Ascending aorta (tissue), 2 donors: ENCODE results near the gene PREP. TPM values are rescaled to one million over a fixed set of nuclear protein-coding genes. Genes with fewer than 3 reads are reported as not detected.

Source experiments
- DNase-seq, 2 donors: peaks; one replicate each; pipeline ENCODE4 v3.0.0-alpha.2; 2019; ENCODE audit warnings: low spot score in 2 of 2
- H3K27ac ChIP-seq, 2 donors: fragments of 200-600 bp; sonication (generic); one replicate each; pipeline ENCODE4 v1.5.1; 2016 to 2017; ENCODE audit warnings: mild to moderate bottlenecking in 1 of 2
- H3K27me3 ChIP-seq: fragments of 200-600 bp; sonication (generic); one replicate; pipeline ENCODE4 v1.5.1; 2017
- H3K36me3 ChIP-seq, 2 donors: fragments of 200-600 bp; sonication (generic); one replicate each; pipeline ENCODE4 v1.5.1; 2016
- H3K4me1 ChIP-seq, 2 donors: fragments of 200-600 bp; sonication (generic); one replicate each; pipeline ENCODE4 v1.5.1; 2016 to 2017; ENCODE audit warnings: mild to moderate bottlenecking in 1 of 2
- H3K4me3 ChIP-seq, 2 donors: fragments of 200-600 bp; sonication (generic); one replicate each; pipeline ENCODE4 v1.5.1; 2016 to 2017; ENCODE audit warnings: mild to moderate bottlenecking in 1 of 2
- H3K9me3 ChIP-seq, 2 donors: fragments of 200-600 bp; sonication (generic); one replicate each; pipeline ENCODE4 v1.5.1; 2016
- intact Hi-C: fragments of 100-400 bp; cut with DNase I; formaldehyde crosslinking; loops from one replicate; pipeline ENCODE4 v1.15.1; 2023
- total RNA-seq: library from RNA; depleted of rRNA; stranded (reverse); fragments of >200 nt; gene quantifications from one replicate; pipeline ENCODE4 v1.1.0, GENCODE V29; 2016
- TF ChIP-seq, protein P1 (sequence below), 3 experiments: fragments of 200-600 bp in 2 of 3; fragments of 450-650 bp in 1 of 3; sonication (generic) in 2 of 3; IDR thresholded peaks; one replicate each; pipeline ENCODE4 v1.5.1; 2016 to 2019; ENCODE audit warnings: antibody characterized with exemption in 3 of 3, mild to moderate bottlenecking in 1 of 3, moderate library complexity in 1 of 3

PREP gene
- total RNA-seq, 1 donor from 2014 or later: 5.1 TPM

DNA sequence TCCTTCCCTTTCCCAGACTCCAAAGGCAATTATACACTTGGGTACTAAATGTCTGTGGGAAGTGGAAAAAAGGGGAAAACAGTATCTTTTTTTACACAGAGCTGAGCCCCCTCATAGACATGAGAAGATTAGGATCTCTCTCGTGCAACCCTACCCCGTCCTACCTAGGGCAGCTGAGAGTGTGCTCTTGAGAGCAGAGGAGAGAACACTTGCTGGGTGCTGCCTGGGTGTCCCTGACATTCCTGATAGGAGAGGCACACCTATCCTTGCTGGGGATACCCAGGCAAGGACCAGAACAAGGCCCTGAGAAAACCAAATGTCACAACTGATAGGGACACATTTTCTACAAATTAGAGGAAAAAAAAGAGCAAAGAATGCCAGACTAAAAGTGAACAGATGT lies 81.2 kb downstream of the PREP start:
- intact Hi-C loops: no loop called here
- Histone ChIP-seq H3K27me3 (no peaks in the 10 kb centered on the region), H3K9me3 (no peaks in the 10 kb centered on the region), H3K4me3 (no peak overlapping the region), H3K4me1 (peaks cover 0 to 2% of the 10 kb centered on the region in 2 donors), H3K36me3 (peaks cover 17 to 41% of the 10 kb centered on the region in 2 donors), H3K27ac (no peak overlapping the region)
- DNase-seq: no peak
- TF ChIP-seq, protein P1, sequence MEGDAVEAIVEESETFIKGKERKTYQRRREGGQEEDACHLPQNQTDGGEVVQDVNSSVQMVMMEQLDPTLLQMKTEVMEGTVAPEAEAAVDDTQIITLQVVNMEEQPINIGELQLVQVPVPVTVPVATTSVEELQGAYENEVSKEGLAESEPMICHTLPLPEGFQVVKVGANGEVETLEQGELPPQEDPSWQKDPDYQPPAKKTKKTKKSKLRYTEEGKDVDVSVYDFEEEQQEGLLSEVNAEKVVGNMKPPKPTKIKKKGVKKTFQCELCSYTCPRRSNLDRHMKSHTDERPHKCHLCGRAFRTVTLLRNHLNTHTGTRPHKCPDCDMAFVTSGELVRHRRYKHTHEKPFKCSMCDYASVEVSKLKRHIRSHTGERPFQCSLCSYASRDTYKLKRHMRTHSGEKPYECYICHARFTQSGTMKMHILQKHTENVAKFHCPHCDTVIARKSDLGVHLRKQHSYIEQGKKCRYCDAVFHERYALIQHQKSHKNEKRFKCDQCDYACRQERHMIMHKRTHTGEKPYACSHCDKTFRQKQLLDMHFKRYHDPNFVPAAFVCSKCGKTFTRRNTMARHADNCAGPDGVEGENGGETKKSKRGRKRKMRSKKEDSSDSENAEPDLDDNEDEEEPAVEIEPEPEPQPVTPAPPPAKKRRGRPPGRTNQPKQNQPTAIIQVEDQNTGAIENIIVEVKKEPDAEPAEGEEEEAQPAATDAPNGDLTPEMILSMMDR (IDR thresholded peaks at IDR 0.05): no peak

DNA sequence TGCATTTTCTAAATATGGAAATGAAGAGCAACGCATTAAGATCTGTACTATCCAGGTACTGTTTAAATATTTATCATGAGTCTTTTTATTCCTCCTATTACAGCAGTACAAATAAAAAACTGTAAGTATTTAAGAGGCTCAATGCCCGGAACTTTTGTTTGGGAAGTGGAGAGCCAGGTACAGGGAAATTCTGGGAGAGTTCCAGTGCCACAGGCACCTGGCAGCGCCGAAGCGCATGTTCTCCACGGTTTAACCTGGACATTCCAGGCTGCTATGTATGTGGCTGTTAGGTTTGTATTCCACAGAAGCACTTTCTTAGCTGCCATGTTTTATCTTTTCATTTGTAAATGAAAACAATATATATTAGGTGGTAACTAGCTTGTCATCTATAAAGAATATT lies 81.7 kb downstream of the PREP start:
- intact Hi-C loops: no loop called here
- no peak overlapping the region for H3K27ac ChIP-seq
- H3K4me3 ChIP-seq: no peak overlapping the region
- TF ChIP-seq, protein P1 (IDR thresholded peaks at IDR 0.05): no peak
- no peaks in the 10 kb centered on the region for H3K9me3 ChIP-seq
- DNase-seq: no peak
- H3K27me3 ChIP-seq: no peaks in the 10 kb centered on the region
- H3K4me1 ChIP-seq: no peaks in the 10 kb centered on the region
- peaks cover 17 to 43% of the 10 kb centered on the region in 2 donors for H3K36me3 ChIP-seq

DNA sequence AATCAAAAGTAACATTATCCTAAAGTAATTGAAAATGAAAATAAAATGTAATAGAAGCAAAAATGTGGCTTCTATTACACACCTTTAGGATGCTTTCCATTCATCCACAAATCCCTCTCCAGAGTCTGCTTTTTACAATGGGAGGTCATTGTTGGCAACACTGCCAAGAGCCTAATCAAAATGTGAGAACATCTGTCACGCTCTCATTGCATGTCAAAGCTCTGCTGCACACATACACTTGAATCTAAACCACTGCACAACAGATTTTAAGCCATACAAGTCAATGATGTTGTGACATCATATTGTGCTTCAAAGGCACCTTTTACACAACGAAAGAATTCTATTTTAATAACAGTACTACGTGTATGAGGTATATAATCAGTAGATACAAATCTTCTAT lies 82.1 kb downstream of the PREP start:
- TF ChIP-seq, protein P1 (IDR thresholded peaks at IDR 0.05): no peak
- Histone ChIP-seq H3K27me3 (no peaks in the 10 kb centered on the region), H3K36me3 (peaks cover 17 to 44% of the 10 kb centered on the region in 2 donors), H3K9me3 (no peaks in the 10 kb centered on the region), H3K4me1 (no peaks in the 10 kb centered on the region), H3K4me3 (no peak overlapping the region), H3K27ac (no peak overlapping the region)
- no peak for DNase-seq
- intact Hi-C loops: no loop called here

DNA sequence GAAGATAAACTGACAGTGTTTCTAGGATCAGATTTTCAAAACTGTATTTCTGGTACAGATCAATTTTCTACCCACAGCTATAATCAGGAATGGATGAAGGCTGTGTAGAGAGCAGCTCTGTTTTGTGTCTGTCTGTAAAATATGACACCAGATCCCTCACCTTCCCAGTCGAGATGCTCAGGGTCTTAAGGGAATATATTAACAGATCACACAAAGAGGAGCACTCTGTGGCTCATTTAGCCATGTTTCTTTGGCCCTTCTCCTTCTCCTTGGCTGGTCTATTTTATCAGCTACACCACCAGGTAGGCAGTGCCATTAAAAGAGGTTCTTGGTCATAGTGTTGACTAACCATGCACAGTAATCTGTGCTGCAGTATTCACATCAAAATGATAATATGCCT lies 82.6 kb downstream of the PREP start:
- peaks cover 15 to 41% of the 10 kb centered on the region in 2 donors for H3K36me3 ChIP-seq
- TF ChIP-seq, protein P1 (IDR thresholded peaks at IDR 0.05): no peak
- no peaks in the 10 kb centered on the region for H3K27me3 ChIP-seq
- no peak for DNase-seq
- H3K4me3 ChIP-seq: no peak overlapping the region
- H3K27ac ChIP-seq: no peak overlapping the region
- intact Hi-C loops: no loop called here
- no peaks in the 10 kb centered on the region for H3K4me1 ChIP-seq
- H3K9me3 ChIP-seq: no peaks in the 10 kb centered on the region

DNA sequence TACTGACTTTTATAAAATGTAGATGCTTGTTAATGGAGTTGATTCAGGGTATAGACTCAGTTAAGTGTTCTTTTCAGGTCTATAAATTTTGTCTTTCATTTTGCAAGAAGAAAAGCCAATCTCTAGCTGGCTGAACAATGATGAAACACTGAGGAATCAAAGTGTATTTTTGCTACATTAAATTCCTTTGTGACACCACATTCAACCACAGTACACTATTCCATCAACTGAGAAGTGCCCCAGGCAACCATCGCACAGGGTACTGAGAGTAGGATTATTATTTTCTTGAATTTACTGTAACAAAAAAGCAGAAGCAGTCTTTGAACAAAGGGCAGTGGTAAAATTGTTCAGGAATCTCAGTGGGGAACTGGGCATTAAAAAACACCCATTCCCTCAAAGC lies 83.6 kb downstream of the PREP start:
- H3K36me3 ChIP-seq: peaks cover 12 to 41% of the 10 kb centered on the region in 2 donors
- H3K27me3 ChIP-seq: no peaks in the 10 kb centered on the region
- no peaks in the 10 kb centered on the region for H3K9me3 ChIP-seq
- intact Hi-C loops: no loop called here
- H3K4me1 ChIP-seq: no peaks in the 10 kb centered on the region
- H3K4me3 ChIP-seq: no peak overlapping the region
- H3K27ac ChIP-seq: no peak overlapping the region
- no peak for DNase-seq
- TF ChIP-seq, protein P1 (IDR thresholded peaks at IDR 0.05): no peak

DNA sequence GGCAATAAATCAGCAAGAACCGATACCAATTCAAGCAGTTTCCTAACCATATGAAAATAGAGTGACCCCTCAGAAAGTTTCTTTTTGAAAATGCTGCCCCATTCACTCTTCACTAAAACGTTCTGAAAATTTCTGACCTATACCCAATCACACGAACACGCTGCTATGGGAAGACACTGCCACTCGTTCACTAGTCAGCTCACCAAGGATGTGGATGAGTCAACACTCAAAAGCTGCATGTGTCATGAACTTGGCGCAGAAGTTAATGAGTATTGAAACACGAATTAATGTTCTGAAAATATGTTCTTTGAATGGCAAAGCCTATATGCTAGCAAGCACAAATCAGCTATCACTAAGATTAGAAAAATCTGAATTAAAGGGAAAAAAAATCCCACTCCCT lies 84.2 kb downstream of the PREP start:
- intact Hi-C loops: no loop called here
- Histone ChIP-seq H3K36me3 (peaks cover 8 to 40% of the 10 kb centered on the region in 2 donors), H3K27ac (no peak overlapping the region), H3K27me3 (no peaks in the 10 kb centered on the region), H3K9me3 (no peaks in the 10 kb centered on the region), H3K4me1 (no peaks in the 10 kb centered on the region), H3K4me3 (no peak overlapping the region)
- TF ChIP-seq, protein P1 (IDR thresholded peaks at IDR 0.05): no peak
- no peak for DNase-seq
